Ishikawa (cell line): Measurements from ENCODE around the gene SRD5A1.

Experiments
- CEBPB ChIP-seq: IDR thresholded peaks from 2 replicates; pipeline ENCODE4 v1.6.1; 2012
- CREB1 ChIP-seq: IDR thresholded peaks from 2 replicates; pipeline ENCODE4 v1.6.1; 2012; ENCODE audit warnings: low read depth
- EP300 ChIP-seq: IDR thresholded peaks from 2 replicates; pipeline ENCODE4 v1.6.1; 2012; ENCODE audit warnings: borderline replicate concordance
- FOXM1 ChIP-seq: IDR thresholded peaks from 2 replicates; pipeline ENCODE4 v1.6.1; 2012; ENCODE audit warnings: low read depth, borderline replicate concordance
- NFIC ChIP-seq: IDR thresholded peaks from 2 replicates; pipeline ENCODE4 v1.6.1; 2012
- RAD21 ChIP-seq: IDR thresholded peaks from 2 replicates; pipeline ENCODE4 v1.6.1; 2012; ENCODE audit warnings: low read depth
- REST ChIP-seq: IDR thresholded peaks from 2 replicates; pipeline ENCODE4 v1.6.1; 2012; ENCODE audit warnings: low read depth, mild to moderate bottlenecking
- YY1 ChIP-seq: IDR thresholded peaks from 2 replicates; pipeline ENCODE4 v1.6.1; 2012; ENCODE audit warnings: low read depth
- ZBTB7A ChIP-seq: IDR thresholded peaks from 2 replicates; pipeline ENCODE4 v1.6.1; 2012; ENCODE audit warnings: low read depth

GRCh38 chr5:6666762-6667161 lies 33.5 kb downstream of the SRD5A1 start:
- no peak for TF ChIP-seq RAD21
- TF ChIP-seq REST: no peak
- no peak for TF ChIP-seq YY1
- TF ChIP-seq CREB1: no peak
- no peak for TF ChIP-seq FOXM1
- no peak for TF ChIP-seq NFIC
- TF ChIP-seq CEBPB: no peak
- no peak for TF ChIP-seq EP300
- no peak for TF ChIP-seq ZBTB7A
